A673 (cell line): ENCODE measurements around the gene STOML1.

ENCODE experiments used
- EZH2 ChIP-seq: fragments of 200-600 bp; sonication (generic); IDR thresholded peaks from 2 replicates; pipeline ENCODE4 v1.6.1; 2017; ENCODE audit warnings: borderline replicate concordance, low read depth, mild to moderate bottlenecking, mixed read lengths, antibody characterized with exemption, low read length; ENCODE audit not compliant: poor library complexity, severe bottlenecking
- TF ChIP-seq, protein P1 (sequence below): fragments of 300-800, 200-600 bp; sonication (generic); conservative IDR thresholded peaks from 2 replicates; pipeline ENCODE4 v1.5.1; 2017; ENCODE audit warnings: low read depth, mild to moderate bottlenecking, antibody characterized with exemption, low read length, moderate library complexity, mixed read lengths

DNA sequence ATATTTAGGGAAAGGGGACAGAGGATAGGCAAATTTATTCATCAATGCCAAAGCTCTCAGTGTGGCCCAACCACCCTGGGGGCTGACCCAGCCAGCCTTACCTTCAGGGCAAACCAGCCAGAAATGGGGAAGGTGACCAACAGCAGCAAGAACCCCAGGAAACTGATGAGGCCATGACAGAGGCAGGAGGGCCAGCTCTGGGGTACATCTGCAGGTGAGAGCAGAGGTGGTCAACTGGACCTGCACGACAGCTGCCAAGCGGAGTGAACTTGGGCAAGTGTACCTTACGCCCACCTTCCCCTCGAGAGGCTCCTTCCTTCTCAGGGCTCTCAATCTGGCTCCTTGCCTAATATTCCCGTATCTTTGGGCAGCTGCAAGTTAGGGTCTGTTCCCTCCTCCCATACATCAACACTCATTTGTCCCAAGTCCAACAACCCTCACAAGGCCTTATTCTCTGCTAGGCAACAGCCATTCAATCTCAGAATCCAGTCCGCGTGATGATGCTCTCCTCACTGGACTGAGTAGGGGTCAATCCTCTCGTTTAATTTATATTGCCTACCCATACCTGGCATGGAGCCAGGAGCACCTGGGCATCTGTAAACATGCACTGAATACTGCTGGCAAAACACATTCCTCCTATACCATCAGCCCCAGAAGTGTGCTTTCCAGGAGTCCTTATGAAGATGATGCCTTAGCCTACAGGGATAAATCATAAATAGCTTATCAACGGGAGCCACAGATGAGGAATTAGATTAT is 1.7 kb downstream of the STOML1 start:
- TF ChIP-seq, protein P1, sequence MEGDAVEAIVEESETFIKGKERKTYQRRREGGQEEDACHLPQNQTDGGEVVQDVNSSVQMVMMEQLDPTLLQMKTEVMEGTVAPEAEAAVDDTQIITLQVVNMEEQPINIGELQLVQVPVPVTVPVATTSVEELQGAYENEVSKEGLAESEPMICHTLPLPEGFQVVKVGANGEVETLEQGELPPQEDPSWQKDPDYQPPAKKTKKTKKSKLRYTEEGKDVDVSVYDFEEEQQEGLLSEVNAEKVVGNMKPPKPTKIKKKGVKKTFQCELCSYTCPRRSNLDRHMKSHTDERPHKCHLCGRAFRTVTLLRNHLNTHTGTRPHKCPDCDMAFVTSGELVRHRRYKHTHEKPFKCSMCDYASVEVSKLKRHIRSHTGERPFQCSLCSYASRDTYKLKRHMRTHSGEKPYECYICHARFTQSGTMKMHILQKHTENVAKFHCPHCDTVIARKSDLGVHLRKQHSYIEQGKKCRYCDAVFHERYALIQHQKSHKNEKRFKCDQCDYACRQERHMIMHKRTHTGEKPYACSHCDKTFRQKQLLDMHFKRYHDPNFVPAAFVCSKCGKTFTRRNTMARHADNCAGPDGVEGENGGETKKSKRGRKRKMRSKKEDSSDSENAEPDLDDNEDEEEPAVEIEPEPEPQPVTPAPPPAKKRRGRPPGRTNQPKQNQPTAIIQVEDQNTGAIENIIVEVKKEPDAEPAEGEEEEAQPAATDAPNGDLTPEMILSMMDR = no peak
- no peak for TF ChIP-seq EZH2
